ENCODE data around the gene RBSN.
A peak's percentile ranks its signal among the peaks of the same experiment; 100 is the strongest.

RBSN gene

DNA sequence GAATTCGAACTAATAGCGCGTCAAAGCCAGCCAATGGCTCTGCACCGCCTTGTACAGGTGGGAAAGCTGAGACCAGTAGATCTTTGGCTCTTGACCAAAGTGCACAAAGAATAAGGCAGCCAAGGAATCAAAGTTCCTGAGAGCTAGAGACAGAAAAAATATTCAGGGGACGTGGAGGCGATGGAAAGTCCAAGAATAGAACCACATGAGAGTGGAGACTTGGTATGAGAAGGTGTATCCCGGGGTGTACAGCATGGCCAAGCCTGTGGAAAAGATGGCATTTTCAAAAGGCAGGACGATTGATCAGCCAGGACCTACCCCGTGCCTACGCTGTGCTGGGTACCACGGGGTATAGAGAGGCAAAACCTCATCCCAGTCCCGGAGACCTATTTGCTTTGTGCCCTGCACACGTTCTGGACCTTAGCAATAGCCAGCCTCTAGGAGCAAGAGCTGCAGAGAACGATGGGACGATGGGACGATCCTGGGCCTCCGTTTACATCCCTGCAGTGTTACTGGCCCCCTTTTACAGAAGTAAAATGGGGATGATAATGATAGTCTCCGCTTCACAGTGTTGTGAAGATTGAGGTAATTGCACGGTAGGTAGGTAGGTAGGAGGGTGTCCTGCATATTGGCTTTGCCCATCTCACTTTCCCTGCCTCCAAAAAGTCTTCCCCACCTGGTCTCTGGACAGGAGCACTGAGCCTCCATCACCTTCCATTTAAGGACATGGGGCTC is 583 bp upstream of the RBSN start:
- no peak for DNase-seq (ENCODE audit: low read depth)

DNA sequence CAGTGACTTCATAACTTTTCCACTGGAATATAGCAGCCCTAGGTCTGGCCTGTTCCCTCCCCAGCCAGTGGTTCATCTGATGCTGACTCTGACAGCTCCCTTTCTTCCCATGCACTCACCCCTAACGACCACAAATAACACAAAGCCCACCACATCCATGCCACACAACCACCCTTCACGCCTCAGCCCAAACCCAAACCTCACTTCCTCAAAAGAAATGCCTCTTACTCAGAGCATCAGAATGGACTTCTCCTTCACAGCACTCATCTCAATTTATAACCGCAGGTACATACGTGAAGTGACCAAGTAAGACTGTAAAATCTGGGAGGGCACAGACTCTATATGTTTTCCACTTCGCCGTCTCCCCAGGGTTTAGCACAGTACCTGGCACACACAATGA is 1.1 kb downstream of the RBSN start:
- peak; percentile 32 for DNase-seq (ENCODE audit: low read depth)

GRCh38 chr3:15096046-15096445 is 2.9 kb downstream of the RBSN start:
- DNase-seq (ENCODE audit: low read depth): no peak

DNA sequence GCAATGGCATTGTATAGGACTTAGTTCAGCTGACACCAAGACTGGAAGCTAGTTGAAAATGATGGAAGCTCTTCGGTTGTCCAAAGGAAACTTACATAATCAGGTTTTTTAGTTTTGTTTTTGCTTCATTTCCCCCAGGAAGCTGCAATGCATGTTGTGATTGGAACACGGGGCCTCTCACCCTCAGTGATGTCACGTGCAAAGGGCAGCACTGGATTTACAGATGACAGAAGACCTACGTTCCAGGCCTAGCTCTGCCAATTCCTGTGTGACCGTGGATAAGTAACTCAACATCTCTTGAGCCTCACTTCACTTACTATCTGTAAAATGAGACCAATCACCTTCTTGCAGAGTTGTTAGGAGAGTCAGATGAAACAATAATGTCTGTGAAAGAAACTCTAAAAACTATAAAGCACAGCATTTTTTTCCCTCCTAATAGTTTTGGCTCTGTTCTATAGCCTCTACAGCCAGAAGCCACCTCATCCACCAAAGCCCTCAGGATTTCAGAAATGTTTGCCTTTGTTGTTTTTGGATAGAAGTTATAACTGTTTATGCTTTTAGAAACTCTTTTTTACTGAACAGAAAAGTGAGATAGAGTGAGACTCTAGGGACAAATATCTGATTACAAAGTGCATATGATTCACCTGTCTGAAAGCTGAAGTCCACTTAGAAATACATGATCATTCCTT is 4.6 kb downstream of the RBSN start:
- no peak for DNase-seq (ENCODE audit: low read depth)

GRCh38 chr3:15092686-15093085 is 6.3 kb downstream of the RBSN start:
- DNase-seq (ENCODE audit: low read depth): no peak

DNA sequence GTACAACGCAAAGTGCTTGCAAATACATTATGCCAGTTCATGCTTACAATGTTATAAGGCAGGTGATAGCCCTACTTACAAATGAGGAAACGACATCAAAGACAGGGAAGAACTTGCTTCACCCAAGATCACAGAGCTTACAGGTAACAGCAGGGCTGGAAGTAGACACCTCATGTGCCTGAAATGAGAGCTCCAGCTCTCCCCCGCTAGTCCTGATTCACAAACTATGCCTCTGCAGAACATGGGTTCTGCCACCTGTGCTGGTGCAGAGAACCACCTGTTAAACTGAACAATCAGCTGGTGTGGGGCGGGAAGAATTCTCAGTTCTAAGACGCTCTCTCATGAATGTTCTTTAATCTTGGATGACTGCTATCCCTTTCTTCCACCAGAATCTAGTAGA is 7.4 kb downstream of the RBSN start:
- no peak for DNase-seq (ENCODE audit: low read depth)

GRCh38 chr3:15089201-15089600 is 9.7 kb downstream of the RBSN start:
- DNase-seq (ENCODE audit: low read depth): no peak

DNA sequence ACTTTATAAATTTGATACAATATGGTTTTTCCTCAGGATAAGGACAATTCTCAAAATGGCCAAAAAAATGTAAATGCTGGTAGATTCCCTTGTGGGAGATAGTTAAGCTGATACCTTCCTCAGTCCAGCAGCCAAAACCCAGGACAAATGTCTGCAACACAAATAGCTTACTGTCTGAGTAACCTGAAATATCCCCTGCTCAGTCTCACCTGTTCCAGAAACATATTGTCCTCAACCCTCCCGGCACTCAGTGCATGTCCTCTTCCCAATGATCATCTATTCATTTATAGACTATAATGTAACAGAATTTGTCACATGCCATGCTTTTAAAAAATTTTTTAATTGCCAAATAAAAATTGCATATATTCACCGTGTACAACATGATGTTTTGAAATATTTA is 12.2 kb downstream of the RBSN start:
- no peak for DNase-seq (ENCODE audit: low read depth)

- no peak for DNase-seq (ENCODE audit: low read depth)
These were observed 12.7 kb downstream of the RBSN start for GRCh38 chr3:15086263-15086662.

DNA sequence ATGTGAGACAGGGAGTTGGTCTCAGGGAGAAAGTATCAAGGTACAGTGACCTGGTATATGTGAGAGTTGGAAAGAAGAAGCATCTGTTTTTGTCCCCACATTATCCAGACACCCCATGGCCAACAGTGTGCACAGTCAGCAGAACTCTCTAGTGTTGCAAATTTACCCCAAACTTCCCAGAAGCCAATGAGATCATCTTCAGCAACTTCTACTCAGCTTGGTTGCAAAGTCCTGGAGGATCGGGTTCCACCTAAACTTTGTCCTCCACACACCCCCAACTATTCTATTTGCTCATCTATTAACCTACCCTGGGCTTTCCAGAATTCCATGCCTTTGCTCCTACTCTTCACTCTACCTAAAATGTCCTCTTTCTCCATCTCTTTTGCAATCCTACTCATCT is 15.7 kb downstream of the RBSN start:
- no peak for DNase-seq (ENCODE audit: low read depth)

GRCh38 chr3:15081960-15082664 is 16.8 kb downstream of the RBSN start:
- DNase-seq (ENCODE audit: low read depth): peak; percentile 14

GRCh38 chr3:15079091-15079490 is 19.9 kb downstream of the RBSN start:
- no peak for DNase-seq (ENCODE audit: low read depth)

- no peak for DNase-seq (ENCODE audit: low read depth)
These were observed 24.4 kb downstream of the RBSN start for GRCh38 chr3:15074500-15074899.

DNA sequence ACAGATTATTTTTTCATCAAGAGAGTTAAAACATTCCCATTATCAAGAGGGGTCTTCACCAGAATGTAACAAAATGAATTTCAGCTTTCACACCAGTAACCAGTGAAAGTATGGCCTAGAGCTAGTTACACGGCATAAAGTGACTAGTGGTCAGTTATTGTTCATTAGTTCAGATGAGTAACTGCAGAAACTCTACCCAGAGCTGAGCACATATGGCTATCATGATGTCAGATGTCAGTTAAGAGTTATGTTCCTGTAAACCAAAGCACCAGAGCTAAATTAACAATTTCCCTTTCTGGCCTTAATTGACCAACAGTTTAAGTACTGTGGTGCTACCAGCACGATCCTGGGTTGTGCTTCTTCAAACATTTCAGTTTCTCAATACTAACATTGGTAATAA is 27.2 kb downstream of the RBSN start:
- DNase-seq (ENCODE audit: low read depth): peak; percentile 8

DNA sequence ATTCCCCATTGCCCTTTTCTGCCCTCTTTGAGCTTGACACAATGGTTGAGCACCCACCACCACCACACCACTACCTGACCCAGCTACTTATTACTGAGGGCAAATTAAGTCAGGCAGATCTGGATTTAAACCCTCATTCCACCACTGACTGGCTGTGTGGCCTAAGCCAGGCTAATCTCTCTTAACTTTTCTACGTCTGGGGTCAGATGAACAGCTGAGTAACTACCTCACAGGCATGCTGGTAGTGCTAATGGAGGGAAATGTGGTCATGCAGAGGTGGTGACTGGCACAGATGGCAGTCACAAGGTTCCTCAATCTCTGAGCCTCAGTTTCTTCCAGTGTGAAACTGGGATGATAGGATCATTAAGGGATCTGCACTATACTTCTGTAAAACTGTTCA is 29.5 kb downstream of the RBSN start:
- DNase-seq (ENCODE audit: low read depth): no peak

DNA sequence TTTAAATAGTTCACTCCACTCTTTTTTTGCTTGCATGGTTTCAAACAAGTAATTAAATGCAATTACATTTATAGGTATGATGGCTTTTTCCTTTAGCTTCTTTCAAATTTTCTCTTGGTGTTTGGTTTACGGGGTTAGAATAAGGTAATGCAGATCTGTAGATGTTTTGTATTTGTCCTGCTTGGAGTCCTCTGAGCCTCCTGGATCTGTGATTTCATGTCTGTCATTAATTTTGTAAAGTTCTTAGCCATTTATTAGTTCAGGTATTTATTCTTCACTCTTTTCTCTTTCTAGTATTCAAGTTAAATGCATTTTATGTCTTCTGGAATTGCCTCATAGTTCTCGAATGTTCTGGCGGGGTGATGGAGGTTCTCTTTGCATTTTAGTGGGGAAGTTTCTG is 32.5 kb downstream of the RBSN start:
- DNase-seq (ENCODE audit: low read depth): no peak

DNA sequence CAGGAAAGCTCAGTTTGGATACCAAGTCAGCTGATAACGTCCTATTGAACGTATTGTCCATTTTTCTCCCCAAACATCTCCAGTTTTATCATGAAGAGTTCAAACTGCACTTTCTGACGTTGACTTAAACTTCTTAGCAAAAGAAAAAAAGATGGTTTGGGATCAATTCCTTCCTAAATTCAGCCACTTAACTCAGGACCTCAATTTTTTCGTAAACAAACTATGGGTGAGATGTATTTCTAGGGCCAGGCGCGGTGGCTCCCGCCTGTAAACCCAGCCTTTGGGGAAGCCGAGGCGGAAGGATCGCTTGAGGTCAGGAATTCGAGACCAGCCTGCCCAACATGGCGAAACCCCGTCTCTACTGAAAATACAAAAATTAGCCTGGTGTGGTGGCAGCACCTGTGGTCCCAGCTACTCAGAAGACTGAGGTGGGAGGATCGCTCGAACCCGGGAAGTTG is 33.4 kb downstream of the RBSN start:
- DNase-seq (ENCODE audit: low read depth): no peak

DNA sequence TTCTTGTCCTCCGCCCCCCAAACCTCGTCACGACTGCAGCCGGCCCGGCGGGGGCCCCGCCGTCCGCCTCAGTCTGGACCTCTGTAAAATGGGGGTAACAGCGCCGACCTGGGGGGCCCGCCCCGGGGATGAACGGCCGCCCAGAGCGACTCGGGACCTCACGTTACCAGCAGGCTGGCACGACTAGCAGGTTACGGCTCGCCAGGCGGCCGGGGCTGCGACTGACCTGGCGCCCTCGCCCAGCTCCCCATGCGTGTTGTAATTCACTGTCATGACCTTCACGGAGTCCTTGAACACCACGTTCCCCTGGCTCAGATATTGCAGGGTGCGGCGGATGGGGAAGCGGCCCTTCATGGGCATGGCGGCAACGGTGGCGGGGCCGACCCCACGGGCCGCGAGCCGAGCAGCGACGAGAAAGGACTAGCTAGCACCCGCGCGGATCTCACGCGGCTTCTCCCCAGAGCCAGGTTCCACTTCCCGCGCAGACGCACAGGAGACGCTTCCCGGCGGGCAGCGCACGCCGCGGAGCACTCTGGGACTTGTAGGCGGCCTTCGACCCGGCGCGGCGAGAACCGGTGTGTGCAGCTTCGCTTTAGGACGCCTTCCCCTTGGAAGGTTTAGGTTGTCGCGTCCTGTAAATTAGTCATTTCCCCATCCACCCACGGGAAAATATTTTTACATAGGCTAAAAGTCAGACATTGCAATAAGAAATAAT is 34.0 kb downstream of the RBSN start, which contains the start of gene MRPS25:
Gene MRPS25 (minus strand): TSS at position 481 of the 715 bp plus-strand sequence. CDS start 121 bp downstream, at position 360.
- DNase-seq (ENCODE audit: low read depth): peak; percentile 92

DNA sequence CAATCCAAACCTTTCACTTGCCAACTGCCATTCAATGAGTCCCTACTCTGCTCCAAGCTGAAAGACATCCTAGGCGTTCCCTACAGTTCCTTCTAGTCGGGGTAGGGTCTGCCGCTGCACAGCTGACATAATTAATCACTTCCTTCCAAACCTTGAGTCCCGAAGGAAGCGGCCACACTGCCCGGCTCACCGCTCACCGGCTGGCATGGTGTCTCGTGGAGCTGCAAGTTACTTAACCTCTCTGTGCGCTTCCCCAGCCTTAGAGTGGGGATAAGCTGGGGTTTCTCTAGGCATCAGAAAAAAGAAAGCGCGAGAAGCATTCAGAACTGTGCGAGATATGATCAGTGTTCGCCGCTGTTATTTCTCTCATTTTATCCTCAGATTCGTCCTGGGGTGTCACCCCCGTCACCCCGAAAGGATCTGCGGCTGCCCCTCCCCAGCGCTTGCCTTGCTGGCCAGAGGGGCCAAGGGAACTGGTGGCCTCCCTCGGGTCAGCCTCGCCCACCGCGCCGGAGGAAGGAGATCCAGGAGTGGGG is 34.6 kb downstream of the RBSN start:
- peak; percentile 44 for DNase-seq (ENCODE audit: low read depth)

DNA sequence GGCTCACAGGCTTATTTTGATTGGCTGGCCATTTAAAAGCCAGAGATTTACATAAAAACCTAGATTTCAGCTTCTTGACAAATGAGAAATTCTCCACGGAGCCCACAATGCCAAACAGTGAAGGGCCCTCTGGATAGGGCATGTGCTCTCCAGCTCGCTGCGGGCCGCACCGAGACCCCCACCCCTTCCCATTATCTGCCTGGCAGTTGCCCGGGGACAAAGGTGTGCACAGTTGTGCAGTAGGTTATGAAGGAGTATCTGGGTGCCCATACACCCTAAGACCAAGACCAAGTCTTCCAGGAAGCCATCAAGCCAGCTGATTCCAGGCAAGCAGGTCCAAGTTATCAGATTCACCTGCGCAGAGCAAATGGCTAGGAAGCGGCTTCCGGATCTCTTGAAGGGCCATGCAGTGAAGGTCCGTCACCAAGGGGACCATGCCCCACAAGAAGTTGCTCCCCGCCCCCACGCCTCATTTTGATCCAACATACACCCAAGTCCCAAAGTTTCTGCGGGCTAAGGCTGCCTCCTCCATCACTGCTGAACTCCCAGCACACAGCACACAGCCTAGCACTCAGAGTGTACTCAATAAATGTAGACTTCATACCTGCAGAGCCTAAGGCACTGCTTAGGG is 35.2 kb downstream of the RBSN start:
- DNase-seq (ENCODE audit: low read depth): no peak

DNA sequence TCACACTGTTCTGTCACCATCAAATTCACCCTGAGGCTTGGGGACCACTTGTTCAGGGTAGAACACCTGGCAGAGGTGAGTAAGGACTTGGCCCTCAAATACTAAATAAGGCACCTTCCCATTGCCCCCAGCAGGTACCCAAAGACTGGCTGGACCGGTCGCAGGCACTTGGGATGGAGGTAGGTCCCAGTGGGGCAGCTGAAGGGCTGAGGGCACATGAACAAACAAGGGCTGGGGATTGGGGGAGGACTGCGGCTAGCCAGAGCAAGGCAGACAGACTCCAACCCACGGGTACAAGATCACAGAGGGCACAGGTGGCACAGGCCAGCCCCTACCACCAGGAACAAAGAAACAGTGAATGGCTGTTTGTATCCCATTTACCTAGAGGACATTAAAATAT is 35.7 kb downstream of the RBSN start:
- DNase-seq (ENCODE audit: low read depth): no peak

DNA sequence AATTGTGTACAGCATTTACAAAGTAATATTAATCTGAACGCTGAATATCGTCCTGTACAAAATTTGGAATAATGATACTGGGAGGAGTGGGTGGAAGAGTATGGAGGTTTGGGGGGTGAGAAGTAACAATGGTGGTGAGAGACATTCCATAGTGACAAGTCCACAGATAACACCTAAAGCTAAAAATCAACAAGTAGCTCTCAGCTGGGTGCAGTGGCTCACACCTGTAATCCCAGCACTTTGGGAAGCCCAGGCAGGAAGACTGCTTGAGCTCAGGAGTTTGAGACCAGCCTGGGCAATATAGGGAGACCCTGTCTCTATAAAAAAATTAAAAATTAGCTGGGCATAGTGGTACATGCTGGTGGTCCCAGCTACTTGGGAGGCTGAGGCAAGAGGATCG is 38.9 kb downstream of the RBSN start:
- no peak for DNase-seq (ENCODE audit: low read depth)

Measured in EH (cell line).